GM19438 (cell line): ENCODE data around the gene WDR89.
"Not testable (repeated sequence)": the region's sequence is repeated elsewhere in the genome, so short reads cannot be mapped to it uniquely, and the experiment has no call there.

Source experiments
- ATAC-seq: cut with Tn5 transposase; IDR thresholded peaks from one replicate; pipeline ENCODE4 v1.9.1; 2021; ENCODE audit warnings: low read depth; ENCODE audit not compliant: unreplicated experiment

Gene WDR89

DNA sequence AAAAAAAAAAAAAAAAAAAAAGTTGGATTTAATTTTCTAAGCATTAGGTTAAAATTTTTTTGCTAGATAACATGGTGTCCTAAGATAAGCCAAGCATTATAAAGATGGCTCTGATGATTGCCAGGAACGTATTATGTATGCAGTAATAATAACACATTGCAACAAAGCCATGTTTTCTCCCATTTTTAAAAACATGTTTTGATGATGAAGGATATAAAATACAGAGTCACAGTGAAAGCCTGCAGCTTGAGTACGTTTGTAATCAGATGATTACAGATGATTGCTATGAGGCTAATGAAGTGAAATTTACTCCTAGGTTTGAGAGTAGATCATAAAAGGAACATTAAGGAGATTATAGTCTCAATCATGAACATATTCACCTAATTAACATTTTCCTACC is 13.3 kb upstream of the WDR89 start:
- no peak for ATAC-seq

DNA sequence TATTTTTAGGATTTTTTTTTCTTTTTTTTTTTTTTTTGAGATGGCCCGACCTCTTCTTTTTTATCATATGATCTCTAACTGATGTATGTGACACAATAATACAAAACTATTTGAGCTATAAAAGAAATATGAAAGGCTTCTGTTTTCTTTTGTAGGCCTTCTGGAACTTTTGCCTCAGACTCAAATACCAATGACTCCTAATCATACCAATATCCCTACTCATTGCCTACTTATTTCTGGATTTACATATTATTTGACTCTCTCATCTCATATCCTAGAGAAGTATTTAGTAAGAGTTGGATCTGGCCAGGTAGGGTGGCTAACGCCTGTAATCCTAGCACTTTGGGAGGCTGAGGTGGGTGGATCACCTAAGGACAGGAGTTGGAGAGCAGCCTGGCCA is 12.7 kb upstream of the WDR89 start:
- no peak for ATAC-seq

DNA sequence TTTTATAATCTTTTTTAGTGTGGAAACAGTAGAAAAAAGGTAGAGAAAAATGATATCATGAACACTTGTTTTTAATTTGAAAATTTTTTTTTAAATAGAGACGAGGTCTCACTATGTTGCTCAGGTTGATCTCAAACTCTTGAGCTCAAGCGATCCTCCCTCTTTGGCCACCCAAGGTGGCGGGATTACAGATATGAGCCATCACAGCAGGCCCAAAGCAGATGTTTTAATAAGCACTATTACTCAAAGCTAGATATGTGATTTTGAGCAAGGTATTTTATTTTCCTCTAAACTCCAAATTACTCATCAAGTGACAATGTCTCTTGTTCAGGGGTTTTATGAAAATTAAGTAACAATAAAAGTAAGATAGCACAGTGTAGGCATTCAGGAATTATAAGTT is 10.7 kb upstream of the WDR89 start:
- no peak for ATAC-seq

DNA sequence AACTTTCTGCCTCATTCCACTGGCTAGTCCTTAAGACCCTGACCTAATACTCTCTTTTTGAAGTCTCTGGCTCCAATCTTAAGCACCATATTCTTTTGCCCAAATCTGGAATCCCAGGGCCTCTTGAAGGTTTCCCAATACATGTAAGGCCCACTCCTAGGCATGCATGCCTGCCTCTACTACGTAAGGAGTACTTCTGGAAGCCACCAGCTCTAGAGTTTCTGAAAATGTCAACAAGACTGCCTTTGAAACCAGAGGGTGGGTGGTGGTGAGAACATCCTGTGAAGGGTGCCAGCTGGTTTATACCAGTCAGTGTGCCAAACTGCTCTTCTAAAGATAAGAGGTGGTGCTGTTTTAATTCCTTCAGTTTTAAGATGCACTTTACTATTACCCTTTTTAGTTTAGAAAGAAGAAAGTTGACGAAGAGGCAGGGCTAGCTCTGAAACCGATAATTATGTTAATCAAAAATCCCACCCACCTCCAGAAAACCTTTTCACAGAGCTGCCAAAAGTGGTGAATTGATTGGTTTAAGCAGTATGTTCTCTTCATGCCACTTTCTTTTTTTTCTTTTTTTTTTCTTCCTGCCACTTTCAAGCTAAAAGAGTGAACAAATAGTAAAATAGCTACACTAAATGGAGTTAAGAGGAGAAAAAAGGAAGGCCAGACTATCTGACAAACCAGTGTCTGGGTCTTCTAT is 8.7 kb upstream of the WDR89 start:
- ATAC-seq: no peak

DNA sequence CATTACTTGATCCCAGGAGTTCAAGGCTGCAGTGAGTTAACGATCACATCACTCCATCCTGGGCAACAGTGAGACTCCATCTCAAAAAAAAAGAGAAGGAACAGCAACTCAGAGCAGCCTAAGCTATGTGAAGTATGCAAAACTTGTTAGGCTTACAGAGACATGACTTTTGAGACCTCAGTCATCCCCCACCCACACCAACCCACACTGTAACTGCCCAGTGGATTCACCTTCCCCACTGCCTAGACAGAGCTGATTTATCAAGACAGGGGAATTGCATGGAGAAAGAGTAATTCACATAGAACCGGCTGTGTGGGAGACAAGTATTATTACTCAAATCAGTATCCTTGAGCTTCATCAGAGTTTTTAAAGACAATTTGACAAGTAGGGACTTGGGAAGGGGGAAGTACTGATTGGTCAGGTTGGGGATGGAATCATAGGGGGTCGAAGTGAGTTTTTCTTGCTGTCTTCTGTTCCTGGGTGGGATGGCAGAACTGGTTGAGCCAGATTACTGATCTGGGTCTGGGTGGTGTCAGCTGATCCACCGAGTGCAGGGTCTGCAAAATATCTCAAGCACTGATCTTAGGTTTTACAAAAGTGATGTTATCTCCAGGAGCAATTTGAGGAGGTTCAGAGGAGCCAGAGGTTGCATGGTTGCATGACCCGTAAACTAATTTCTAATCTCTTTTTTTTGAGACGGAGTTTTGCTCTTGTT is 6.2 kb upstream of the WDR89 start:
- ATAC-seq: no peak

DNA sequence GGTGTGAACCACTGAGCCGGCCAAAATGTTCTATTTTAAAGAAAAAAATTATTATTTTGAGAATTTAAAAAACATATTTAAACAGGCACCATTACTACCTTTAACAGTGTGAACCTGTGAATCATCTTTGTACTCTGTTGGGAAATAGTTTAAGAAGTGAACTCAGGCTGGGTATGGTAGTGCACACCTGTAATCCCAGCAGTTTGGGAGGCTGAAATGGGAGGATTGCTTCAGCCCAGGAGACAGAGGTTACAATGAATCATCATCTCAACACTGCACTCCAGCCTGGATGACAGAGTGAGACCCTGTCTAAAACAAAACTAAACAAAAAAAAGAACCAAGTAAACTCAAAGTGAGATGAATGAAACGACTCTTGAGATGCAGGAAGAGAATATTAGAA is 3.1 kb upstream of the WDR89 start:
- ATAC-seq: no peak

DNA sequence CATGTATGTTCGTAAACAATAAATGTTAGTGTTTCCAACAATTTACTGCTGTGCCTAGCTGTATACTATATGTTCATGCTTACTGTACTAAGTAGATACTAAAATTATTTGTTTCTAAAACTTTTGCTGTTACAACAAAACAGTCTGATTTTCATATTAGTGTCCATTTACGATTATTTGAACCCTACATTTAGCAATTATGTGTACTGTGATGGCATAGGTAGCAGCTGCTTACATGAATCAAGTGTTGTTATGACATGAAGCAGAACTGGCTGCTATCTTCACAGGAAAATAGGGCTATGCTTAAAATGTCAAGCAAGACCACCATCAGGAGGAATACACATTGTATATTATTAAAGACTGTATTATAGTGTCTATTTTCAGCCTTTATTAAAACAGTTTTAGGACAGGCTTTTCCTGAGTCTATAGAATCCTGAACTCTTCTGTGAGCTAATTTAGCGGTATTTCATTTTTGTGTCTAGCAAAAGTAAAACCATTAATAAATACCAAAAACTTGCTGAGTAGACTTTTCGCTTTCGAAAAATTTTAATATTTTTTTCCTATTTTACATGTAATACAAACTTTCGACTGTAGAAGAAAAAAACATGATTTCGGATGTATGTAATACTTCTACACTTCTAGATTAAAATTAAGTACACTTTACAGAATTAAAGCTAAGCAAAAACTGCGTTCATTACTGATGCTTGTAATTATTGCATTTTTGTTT is 1.1 kb upstream of the WDR89 start:
- ATAC-seq: no peak

DNA sequence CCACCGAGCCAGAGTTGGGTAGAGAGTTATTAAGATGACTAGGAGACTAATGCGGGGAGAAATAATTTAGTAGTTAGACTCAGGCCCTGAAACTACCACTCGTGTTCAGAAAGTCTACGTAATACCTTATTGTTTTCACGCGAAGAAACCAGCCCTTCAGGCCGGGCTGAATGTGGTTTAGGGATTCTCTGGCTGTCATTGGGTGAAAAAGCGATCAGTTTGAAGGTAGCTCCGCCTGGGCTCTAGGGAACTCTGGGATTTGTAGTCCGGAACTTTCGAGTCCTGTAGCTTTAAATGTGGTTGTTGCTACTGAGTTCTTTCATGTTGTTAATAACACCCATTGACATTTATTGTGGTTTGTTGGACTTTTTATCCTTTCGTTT is 549 bp upstream of the WDR89 start:
- peak; percentile 58 for ATAC-seq

DNA sequence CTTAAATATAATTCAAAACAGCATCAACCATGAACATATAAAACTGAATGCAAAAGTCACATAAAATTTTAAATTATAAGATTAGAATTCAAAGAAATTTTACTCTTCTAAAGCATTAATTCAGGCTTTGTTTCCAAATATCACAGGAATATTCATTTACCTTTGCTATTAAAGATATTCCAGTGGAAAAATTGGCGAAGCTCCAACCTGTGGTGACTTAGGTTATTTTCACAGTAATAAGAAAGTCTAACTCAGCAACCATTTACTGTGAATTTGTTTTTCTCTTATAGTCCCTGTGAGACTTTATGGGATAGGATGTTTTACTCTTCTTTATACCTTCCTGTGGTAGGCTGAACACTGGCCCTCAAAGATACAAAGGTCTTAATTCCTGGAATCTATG is 3.2 kb downstream of the WDR89 start:
- ATAC-seq: no peak

DNA sequence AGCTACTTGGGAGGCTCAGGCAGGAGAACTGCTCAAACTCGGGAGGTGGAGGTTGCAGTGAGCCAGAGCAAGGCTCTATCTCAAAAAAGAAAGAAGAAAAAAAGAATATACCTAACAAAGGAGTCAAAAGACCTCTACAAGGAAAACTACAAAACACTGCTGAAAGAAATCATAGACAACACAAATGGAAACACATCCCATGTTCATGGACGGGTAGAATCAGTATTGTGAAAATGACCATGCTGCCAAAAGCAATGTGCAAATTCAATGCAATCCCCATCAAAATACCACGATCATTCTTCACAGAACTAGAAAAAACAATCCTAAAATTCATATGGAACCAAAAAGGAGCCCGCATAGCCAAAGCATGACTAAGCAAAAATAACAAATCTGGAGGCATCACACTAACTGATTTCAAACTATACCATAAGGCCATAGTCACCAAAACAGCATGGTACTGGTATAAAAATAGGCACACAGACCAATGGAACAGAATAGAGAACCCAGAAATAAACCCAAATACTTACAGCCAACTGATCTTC is 5.5 kb downstream of the WDR89 start:
- ATAC-seq: not testable (repeated sequence)

DNA sequence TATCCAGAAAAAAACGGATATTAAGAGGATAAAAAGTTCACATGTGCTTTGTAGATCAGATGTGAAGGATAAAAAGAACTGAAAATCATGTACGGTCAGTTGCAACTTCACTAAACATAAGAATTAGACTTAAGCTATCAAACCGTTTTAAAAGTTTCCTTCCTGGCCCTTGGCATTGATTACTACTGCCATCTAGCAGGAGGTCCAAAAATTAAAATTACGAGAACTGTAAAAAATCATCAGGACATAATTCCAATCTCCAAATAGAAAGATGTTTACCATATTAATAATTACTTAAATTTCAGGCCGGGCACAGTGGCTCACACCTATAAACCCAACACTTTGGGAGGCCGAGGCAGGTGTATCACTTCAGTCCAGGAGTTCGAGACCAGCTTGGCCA is 7.9 kb downstream of the WDR89 start:
- no peak for ATAC-seq

DNA sequence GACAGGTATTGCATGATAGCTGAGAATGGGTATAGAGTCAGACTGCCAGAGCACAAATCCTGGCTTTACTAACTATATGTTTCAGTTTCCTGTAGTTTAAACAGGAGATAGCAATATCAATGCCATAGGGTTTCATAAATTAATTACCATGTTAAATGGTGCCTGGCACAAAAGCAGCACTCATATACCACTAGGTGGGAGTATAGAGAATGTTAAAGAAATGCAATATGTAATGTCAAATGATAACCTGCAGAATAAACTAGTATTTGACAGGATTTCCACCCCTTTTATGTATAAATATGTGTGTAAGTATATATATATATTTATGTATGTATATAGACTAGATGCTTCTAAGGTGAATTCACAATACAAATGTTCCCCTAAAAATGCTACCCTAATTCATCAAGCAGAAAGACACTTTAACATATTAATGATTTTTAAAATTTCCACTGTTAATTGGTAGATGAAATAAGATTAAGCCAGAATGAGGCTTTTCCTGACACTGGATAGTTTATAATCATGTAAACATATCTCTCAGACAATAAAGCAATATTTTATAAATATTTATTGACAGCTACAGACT is 8.6 kb downstream of the WDR89 start:
- ATAC-seq: no peak

DNA sequence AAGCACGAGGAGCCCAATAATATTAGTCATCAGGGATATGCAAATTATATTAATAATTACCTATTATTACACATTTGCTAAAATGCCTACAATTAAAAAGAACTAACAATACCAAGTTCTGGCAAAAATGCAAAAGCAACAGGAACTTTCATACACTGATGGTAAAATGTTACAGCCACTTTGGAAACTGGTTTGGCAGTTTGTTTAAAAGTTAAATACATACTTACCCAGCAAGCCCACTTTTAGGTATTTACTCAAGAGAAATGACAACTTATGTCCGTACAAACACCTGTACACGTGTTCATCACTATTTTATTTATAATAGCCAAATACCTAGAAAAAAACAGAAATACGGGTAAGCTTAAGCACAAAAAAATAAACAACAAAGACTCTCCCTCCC is 17.0 kb downstream of the WDR89 start:
- no peak for ATAC-seq

DNA sequence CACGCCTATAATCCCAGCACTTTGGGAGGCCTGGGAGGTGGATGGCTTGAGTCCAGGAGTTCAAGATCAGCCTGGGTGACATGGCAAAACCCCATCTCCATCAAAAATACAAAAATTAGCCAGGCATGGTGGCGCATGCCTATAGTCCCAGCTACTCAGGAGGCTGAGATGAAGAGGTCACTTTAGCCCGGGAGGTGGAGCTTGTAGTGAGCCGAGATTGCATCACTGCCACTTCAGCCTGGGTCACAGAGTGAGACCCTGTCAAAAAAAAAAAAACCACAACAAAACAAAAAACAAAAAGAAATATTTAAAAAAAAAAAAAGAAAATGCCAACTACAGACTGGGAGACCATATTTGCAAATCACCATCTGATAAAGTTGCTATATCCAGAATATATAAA is 17.5 kb downstream of the WDR89 start:
- no peak for ATAC-seq

DNA sequence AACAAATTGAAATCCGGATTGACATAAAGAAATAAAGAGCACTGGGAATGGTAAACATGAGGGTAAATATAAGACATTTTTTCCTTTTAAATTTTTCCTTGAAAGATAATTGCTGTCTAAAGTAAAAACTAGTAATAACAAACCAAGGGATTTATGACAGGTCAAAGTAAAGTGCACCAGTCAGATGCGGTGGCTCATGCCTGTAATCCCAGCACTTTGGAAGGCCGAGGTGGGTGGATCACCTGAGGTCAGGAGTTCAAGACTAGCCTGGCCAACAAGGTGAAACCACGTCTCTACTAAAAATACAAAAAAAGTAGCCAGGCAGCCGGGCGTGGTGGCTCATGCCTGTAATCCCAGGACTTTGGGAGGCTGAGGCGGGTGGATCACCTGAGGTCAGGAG is 19.7 kb downstream of the WDR89 start:
- not testable (repeated sequence) for ATAC-seq

DNA sequence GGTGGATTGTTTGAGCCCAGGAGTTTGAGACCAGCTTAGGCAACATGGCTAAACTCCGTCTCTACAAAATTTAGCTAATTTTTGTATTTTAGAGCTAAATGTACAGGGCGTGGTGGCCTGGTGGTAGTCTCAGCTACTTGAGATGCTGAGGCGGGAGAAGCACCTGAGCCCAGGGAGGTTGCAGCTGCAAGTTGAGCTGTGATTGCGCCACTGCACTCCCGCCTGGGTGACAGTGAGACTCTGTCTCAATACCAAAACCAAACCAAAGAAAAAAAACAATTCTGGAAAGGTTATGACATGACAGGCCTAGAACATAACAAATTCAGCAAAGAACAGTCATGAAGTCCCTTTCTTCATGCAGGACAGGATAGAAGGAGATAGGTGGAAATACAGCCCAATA is 25.7 kb downstream of the WDR89 start:
- no peak for ATAC-seq

DNA sequence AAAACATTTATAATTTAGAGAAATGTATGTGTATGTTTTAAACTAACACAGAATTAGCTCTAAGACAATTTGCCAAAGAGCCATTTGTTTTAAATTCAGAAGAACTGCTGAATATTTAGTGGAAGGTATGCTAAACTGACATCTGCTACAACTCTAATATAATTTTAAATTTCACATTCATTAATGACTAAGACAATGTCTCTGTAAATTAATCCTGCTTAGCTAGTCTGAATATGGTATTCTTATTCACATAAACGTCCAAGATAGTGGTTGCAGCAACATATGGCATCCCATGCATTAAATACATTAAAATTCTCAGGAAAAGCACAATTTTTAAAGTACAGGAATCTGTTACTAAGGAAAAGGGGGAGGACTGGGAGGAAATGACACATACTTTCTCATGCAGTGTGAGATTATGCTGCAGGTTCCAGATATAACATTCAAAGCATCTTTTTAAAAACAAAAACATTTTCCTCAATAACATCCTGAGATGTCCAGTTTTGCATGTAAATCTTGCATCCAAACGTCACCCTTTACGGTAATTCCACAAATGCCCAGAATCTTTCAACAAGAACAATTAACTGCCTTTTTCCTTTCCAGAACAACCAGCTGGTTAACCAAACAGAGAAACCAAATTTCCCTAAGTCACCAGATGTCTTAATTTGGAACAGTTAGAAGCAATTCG is 26.9 kb downstream of the WDR89 start:
- ATAC-seq: no peak

DNA sequence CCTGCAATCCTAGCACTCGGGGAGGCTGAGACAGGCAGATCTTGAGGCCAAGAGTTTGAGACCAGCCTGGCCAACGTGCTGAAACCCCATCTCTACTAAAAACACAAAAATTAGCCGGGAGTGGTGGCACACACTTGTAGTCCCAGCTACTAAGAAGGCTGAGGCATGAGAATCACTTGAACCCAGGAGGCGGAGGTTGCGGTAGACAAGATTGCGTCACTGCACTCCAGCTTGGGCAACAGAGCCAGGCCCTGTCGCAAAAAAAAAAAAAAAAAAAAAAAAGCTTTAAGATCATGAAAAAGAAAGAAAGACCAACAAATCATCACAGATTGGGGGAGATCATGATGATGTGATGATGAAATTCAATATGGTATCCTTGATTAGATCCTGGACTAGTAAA is 30.6 kb downstream of the WDR89 start:
- no peak for ATAC-seq

DNA sequence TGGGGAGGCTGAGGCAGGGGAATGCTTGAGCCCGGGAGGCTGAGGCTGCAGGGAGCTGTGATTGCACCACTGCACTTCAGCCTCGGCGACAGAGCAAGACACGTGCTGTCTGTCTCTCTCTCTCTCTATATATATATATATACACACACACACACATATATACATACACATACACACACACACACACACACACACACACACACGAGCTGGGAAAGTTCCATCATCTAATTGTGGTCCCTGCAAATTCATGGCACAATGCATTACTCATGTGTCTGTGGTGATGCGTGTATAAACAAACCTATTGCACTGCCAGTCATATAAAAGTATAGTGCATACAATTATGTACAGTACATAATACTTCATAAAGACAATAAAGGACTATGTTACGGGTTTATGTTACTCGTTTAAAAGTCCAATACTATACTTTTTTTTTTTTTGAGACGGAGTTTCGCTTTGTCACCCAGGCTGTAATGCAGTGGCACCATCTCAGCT is 36.6 kb downstream of the WDR89 start:
- ATAC-seq: no peak

DNA sequence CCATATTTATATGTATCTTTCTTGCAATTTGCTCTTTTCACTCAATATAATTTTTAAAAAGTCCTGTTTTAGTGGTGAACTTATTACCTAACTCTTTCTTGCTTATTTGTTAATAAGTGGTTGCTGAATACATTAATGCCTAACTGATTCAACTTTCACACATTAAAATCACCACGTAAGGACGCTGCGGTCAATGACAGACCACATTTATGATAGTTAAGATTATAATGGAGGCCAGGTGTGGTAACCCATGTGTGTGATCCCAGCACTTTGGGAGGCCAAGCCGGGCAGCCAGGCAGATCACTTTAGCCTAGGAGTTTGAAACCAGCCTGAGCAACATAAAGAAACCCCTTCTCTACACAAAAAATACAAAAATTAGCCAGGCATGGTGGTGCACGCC is 37.0 kb downstream of the WDR89 start:
- no peak for ATAC-seq
